Caki2 (cell line): Measurements from ENCODE around the gene NPTX1. TPM values are rescaled to one million over a fixed set of nuclear protein-coding genes. Genes with fewer than 3 reads are reported as not detected.
A peak's percentile ranks its signal among the peaks of the same experiment; 100 is the strongest.

Experiments
- DNase-seq: peaks from one replicate; pipeline ENCODE4 v3.0.0-alpha.2; 2015; ENCODE audit warnings: low read depth
- in situ Hi-C: cut with HindIII; loops from 2 replicates; pipeline ENCODE4 v1.10.0; 2016; ENCODE audit warnings: low sequenced_read_pairs, low pct_unique_long_range_greater_than_20kb, mixed read lengths
- total RNA-seq: library from RNA; depleted of rRNA; stranded (reverse); fragments of >200 nt; shearing (Covaris generic); gene quantifications from 2 replicates; pipeline ENCODE4 v1.2.3, GENCODE V29; 2014; ENCODE audit warnings: low replicate concordance

The NPTX1 gene
- total RNA-seq, 1 experiment from 2014 or later, result not detected

GRCh38 chr17:80439499-80439898 lies 36.9 kb downstream of the NPTX1 start:
- DNase-seq, result no peak
- in situ Hi-C loops, result no loop called here

GRCh38 chr17:80438806-80439205 lies 37.6 kb downstream of the NPTX1 start:
- no peak for DNase-seq
- in situ Hi-C loops, result no loop called here

GRCh38 chr17:80437532-80437931 lies 38.9 kb downstream of the NPTX1 start:
- in situ Hi-C loops, result no loop called here
- no peak for DNase-seq

- in situ Hi-C loops, result no loop called here
- DNase-seq, result no peak
Observed at GRCh38 chr17:80433916-80434666, 42.3 kb downstream of the NPTX1 start.

GRCh38 chr17:80432961-80433550 lies 43.4 kb downstream of the NPTX1 start:
- DNase-seq, result no peak
- in situ Hi-C loops, result no loop called here

- no peak for DNase-seq
- in situ Hi-C loops, result no loop called here
Observed at GRCh38 chr17:80432350-80432955, 44.0 kb downstream of the NPTX1 start.

GRCh38 chr17:80431246-80432195 lies 44.9 kb downstream of the NPTX1 start:
- in situ Hi-C loops, result no loop called here

GRCh38 chr17:80430446-80431245 lies 45.8 kb downstream of the NPTX1 start:
- in situ Hi-C loops, result no loop called here
- no peak for DNase-seq

More at GRCh38 chr17:80431246-80432195, 44.9 kb downstream of the NPTX1 start:
- DNase-seq, result no peak

GRCh38 chr17:80429356-80430275 lies 46.8 kb downstream of the NPTX1 start:
- in situ Hi-C loops, result no loop called here
- DNase-seq, result no peak

- in situ Hi-C loops, result no loop called here
Observed at GRCh38 chr17:80428796-80429195, 47.6 kb downstream of the NPTX1 start.

GRCh38 chr17:80428363-80428762 lies 48.0 kb downstream of the NPTX1 start:
- no peak for DNase-seq
- in situ Hi-C loops, result no loop called here

More at GRCh38 chr17:80428796-80429195, 47.6 kb downstream of the NPTX1 start:
- no peak for DNase-seq

- DNase-seq, result no peak
- in situ Hi-C loops, result no loop called here
Observed at GRCh38 chr17:80427366-80428282, 48.8 kb downstream of the NPTX1 start.

GRCh38 chr17:80426671-80427326 lies 49.6 kb downstream of the NPTX1 start:
- DNase-seq, result peak; percentile 58
- in situ Hi-C loops, result no loop called here

GRCh38 chr17:80425835-80426426 lies 50.5 kb downstream of the NPTX1 start:
- no peak for DNase-seq
- in situ Hi-C loops, result no loop called here
